GM12874 (cell line): ENCODE results near the gene RPTOR.

Experiments
- TF ChIP-seq, protein P1 (sequence below): IDR thresholded peaks from 2 replicates; pipeline ENCODE4 v1.5.1; 2011; ENCODE audit warnings: low read depth, mild to moderate bottlenecking, control low read depth, low read length, moderate library complexity; ENCODE audit not compliant: insufficient read depth

RPTOR gene

DNA sequence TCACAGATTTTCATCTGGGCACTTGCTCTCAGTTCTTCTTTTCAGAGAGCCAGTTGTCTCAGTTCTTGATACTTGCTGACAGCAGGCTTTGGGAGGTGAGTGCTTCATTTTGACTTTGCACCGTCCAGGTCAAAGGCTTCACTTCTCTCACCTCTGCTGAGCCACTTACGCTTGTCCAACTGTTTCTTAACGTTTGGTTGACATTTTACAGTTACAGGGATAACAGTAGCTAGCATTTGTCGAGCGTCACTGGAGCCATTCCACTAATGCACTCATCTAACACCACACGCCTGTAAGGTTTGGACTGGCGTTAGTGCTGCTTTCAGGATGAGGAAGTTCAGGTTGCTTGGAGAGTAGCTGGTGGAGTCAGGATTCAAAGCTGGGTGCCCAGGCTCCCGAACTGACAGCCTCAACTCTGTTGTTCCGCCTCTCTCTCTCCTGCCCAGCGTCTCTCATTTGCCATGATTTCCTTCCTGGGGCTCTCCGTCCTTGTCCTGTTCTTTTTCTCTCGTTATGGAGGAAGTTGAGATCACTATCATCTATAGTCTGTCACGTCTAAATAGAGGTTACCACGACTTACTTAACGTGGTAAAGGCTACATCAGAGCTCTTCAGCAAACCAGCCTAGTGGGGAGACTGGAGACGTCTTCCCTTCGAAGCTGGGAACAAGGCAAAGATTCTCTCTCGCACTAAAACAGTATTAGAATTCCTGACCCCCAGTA, 220.8 kb downstream of the RPTOR start:
- TF ChIP-seq, protein P1, sequence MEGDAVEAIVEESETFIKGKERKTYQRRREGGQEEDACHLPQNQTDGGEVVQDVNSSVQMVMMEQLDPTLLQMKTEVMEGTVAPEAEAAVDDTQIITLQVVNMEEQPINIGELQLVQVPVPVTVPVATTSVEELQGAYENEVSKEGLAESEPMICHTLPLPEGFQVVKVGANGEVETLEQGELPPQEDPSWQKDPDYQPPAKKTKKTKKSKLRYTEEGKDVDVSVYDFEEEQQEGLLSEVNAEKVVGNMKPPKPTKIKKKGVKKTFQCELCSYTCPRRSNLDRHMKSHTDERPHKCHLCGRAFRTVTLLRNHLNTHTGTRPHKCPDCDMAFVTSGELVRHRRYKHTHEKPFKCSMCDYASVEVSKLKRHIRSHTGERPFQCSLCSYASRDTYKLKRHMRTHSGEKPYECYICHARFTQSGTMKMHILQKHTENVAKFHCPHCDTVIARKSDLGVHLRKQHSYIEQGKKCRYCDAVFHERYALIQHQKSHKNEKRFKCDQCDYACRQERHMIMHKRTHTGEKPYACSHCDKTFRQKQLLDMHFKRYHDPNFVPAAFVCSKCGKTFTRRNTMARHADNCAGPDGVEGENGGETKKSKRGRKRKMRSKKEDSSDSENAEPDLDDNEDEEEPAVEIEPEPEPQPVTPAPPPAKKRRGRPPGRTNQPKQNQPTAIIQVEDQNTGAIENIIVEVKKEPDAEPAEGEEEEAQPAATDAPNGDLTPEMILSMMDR = no peak

DNA sequence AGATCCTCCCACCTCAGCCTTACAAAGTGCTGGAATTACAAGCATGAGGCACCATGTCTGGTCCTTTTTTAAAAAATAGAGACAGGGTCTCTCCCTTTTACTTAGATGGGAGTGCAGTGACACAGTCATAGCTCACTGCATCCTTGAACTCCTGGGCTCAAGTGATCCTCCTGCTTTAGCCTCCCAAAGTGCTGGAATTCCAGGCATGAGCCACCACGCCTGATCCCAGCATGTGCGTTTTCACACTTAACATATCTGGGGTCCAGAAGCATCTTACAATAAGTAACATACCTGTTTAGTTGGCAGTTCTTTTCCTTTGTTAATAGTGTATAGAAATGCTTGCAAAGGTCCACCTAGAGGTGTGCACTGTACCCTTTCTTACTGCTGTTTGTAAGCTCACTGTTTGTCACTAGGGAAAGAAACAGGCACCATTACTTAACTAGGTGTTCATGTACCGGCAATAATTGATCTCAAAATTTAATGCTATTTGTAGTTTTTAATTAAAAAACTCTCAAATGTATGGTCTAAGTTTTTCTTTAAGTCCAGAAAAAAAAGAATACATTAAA, 221.7 kb downstream of the RPTOR start:
- TF ChIP-seq, protein P1 = no peak

DNA sequence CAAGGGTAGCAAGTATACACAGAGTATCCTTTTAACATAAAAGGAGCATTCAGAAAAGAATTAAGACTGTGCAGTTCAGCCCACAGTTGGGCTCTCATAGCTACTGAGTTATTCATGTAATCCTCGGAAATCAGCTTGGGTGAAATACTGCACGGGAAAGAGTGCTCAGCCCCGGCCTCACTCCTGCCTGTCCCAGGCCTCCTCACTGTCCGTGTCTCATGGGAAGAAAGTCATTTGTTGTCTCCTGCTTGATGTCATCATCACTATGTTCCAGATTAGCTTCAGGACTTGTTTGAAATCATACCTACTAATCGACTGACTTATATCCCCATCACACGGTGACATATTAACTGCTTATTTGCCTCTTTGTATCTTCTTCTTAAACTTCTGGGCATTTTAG, 223.8 kb downstream of the RPTOR start:
- TF ChIP-seq, protein P1 = no peak

DNA sequence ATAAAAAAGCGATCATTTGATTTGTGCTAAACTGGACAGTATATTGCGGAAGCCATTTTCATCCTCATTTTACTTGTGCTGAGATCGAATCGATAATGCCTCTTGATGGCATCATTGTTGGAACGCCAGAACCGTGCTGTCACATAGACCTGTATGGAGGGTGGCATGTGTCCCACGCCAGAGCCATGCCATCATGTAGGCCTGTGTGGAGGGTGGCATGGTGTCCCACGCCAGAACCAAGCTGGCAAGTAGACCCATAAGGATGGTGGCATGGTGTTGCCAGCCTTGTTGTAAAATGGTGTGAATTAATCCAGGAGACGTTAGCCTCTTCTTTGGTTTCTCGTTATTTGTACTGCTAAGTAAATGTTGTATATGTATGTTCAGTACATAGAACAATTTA, 224.3 kb downstream of the RPTOR start:
- TF ChIP-seq, protein P1 = no peak

DNA sequence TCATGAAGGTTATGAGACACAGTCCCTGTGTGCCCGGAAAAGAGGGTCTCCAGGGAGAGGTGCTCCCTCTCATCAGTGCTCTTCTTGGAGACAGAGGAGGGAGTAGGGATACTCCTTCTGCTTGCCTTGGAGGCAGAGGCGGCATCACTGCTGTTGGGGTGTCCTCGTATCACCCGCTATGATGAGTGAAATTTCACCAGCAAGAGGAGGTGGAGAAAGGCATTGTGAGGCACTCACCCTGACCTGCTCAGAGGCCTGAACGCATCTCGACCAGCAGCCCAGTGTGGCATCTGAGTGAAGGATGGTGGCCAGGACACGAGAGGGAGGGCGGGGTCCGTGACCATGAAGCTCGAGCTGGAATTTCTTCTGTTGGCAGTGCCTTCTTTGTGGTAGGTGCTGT, 224.9 kb downstream of the RPTOR start:
- TF ChIP-seq, protein P1 = no peak

DNA sequence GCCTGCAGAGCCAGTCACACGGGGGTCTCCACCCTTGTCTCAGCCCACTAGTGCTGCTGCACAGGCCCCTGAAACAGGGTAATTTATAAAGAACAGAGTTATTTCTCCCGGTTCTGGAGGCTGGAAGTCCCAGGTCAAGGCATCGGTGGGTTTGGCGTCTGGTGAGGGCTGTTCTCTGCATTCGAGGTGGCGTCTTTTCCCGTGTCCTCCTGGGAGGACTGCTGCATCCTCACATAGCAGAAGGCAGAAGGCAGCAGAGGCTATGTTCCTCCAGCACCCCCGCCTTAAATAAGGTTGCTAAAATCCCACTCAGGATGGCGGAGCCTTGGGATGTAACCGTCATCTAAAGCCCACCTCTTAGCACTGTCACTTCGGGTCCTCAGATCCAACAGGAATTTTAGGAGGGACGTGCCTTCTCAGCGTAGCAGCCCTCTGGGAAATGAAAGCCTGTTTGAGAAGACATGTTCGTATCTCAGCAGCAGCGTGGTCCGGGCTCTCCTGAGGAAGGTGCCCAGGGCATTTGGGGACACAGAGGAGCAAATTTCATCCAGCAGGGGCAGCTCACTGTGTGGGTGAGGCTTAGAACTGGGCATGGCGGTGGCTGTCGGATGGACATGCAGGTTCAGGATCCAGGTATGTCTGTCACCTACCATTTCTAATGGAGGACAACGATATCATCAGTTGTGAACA, 225.4 kb downstream of the RPTOR start:
- TF ChIP-seq, protein P1 = no peak

DNA sequence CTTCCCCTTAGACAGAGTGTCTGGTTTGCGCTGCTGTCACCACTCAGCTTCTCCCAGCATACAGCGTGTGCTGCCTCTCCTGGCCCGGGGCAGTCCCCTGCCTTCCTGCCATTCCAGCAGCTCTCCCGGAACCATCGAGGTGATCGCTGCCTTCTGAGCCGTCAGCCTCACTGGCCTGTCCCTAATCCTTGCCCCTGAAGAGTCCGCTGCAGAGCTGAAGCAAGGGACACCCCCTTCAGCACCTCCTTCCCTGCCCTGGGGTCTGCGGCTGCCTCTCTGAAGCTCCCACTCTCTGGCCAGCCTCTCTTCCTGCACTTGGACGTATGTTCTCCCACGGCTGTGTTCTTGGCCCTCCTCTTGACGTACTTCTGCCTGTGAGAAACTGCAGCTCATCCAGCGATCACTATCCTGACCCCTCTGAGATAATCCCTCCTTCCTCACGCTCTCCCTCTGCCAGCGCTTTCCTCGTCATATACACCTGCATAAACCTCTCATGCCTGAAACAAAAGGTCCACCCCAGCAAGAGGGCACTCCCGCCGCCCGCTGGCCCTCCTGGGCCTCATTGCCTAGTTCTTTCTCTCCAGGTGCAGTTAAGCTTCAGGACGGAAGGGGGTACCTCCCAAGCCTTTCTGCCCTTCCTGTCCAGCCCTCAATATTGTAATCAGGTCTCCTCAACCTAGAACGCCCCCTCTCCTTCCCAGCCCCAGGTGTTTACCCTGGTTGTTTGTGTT, 226.4 kb downstream of the RPTOR start:
- TF ChIP-seq, protein P1 = no peak
